GM21717 (cell line): ENCODE data around the gene ATP6V1E1.
"Not testable (repeated sequence)": the region's sequence is repeated elsewhere in the genome, so short reads cannot be mapped to it uniquely, and the experiment has no call there.

Experiments used
- ATAC-seq: cut with Tn5 transposase; IDR thresholded peaks from one replicate; pipeline ENCODE4 v1.9.1; 2021; ENCODE audit warnings: mild to moderate bottlenecking, moderate library complexity; ENCODE audit not compliant: unreplicated experiment

ATP6V1E1 gene

GRCh38 chr22:17628406-17629172, at the start of gene ATP6V1E1:
TSS of gene ATP6V1E1 (minus strand) at chr22:17628749. CDS start at chr22:17628635, 114 bp downstream.
- ATAC-seq: peak; percentile 98

GRCh38 chr22:17675584-17675983, 47.0 kb upstream of the ATP6V1E1 start:
- no peak for ATAC-seq

- ATAC-seq: no peak
Measured at GRCh38 chr22:17674152-17674551, 45.6 kb upstream of the ATP6V1E1 start.

- no peak for ATAC-seq
Measured at GRCh38 chr22:17672417-17672991, 44.0 kb upstream of the ATP6V1E1 start.

GRCh38 chr22:17671521-17672092, 43.1 kb upstream of the ATP6V1E1 start:
- not testable (repeated sequence) for ATAC-seq

GRCh38 chr22:17665854-17666253, 37.3 kb upstream of the ATP6V1E1 start:
- ATAC-seq: no peak

- no peak for ATAC-seq
Measured at GRCh38 chr22:17665248-17665647, 36.7 kb upstream of the ATP6V1E1 start.

GRCh38 chr22:17664414-17665055, 36.0 kb upstream of the ATP6V1E1 start:
- no peak for ATAC-seq

- no peak for ATAC-seq
Measured at GRCh38 chr22:17656870-17657395, 28.4 kb upstream of the ATP6V1E1 start.

- no peak for ATAC-seq
Measured at GRCh38 chr22:17655289-17655688, 26.7 kb upstream of the ATP6V1E1 start.

GRCh38 chr22:17648569-17648968, 20.0 kb upstream of the ATP6V1E1 start:
- no peak for ATAC-seq

GRCh38 chr22:17647991-17648390, 19.4 kb upstream of the ATP6V1E1 start:
- no peak for ATAC-seq

GRCh38 chr22:17647452-17647851, 18.9 kb upstream of the ATP6V1E1 start:
- ATAC-seq: no peak

GRCh38 chr22:17642357-17642756, 13.8 kb upstream of the ATP6V1E1 start:
- not testable (repeated sequence) for ATAC-seq

- ATAC-seq: no peak
Measured at GRCh38 chr22:17641269-17641668, 12.7 kb upstream of the ATP6V1E1 start.

- ATAC-seq: no peak
Measured at GRCh38 chr22:17639247-17639741, 10.7 kb upstream of the ATP6V1E1 start.

- peak; percentile 95 for ATAC-seq
Measured at GRCh38 chr22:17638432-17639246, 10.1 kb upstream of the ATP6V1E1 start, which contains the start of gene BCL2L13. TSS of gene BCL2L13 (plus strand) at chr22:17638757. CDS start at chr22:17655712, 16,955 bp downstream.

- ATAC-seq: peak; percentile 23
Measured at GRCh38 chr22:17638182-17638431, 9.6 kb upstream of the ATP6V1E1 start.

- no peak for ATAC-seq
Measured at GRCh38 chr22:17637490-17638181, 9.1 kb upstream of the ATP6V1E1 start.

- not testable (repeated sequence) for ATAC-seq
Measured at GRCh38 chr22:17636850-17637249, 8.3 kb upstream of the ATP6V1E1 start.
